Keratinocyte (primary cell): ENCODE measurements around the gene C11orf86. TPM values are rescaled to one million over a fixed set of nuclear protein-coding genes. Genes with fewer than 3 reads are reported as not detected.

ENCODE experiments used
- DNase-seq: peaks from one replicate; pipeline ENCODE4 v3.0.0-alpha.2; 2011; ENCODE audit warnings: low read depth, missing footprints, low spot score
- FAIRE-seq: peaks from 2 replicates; lab custom pipeline; 2011; peaks lifted over from hg19 to GRCh38; lab: Jason Lieb, UNC
- H2AFZ ChIP-seq: 2 replicates; pipeline ENCODE4 v1.6.0; 2012; ENCODE audit warnings: low read length, control low read depth, inconsistent platforms; ENCODE audit not compliant: control insufficient read depth
- H3K27ac ChIP-seq: 2 replicates; pipeline ENCODE4 v1.5.1; 2011; ENCODE audit warnings: low read length; ENCODE audit not compliant: control insufficient read depth, insufficient read depth
- H3K27me3 ChIP-seq: 3 replicates; pipeline ENCODE4 v1.6.0; 2011; ENCODE audit warnings: low read length; ENCODE audit not compliant: control insufficient read depth, insufficient read depth; ENCODE audit errors: extremely low read depth
- H3K36me3 ChIP-seq, 2 experiments: 2 replicates in 1 of 2; 3 replicates in 1 of 2; pipeline ENCODE4 v1.5.1; 2011; ENCODE audit warnings: low read length in 2 of 2, mild to moderate bottlenecking in 1 of 2; ENCODE audit not compliant: control insufficient read depth in 2 of 2, insufficient read depth in 2 of 2; ENCODE audit errors: extremely low read depth in 1 of 2
- H3K4me1 ChIP-seq: 3 replicates; pipeline ENCODE4 v1.5.1; 2011; ENCODE audit warnings: low read length; ENCODE audit not compliant: control insufficient read depth, insufficient read depth; ENCODE audit errors: extremely low read depth
- H3K4me2 ChIP-seq: 3 replicates; pipeline ENCODE4 v1.6.0; 2011; ENCODE audit warnings: low read depth, low read length; ENCODE audit not compliant: control insufficient read depth, insufficient read depth; ENCODE audit errors: extremely low read depth
- H3K4me3 ChIP-seq, 3 experiments: fragments of 200-600 bp in 1 of 3; sonication (generic) in 1 of 3; 2 replicates in 2 of 3; 3 replicates in 1 of 3; pipeline ENCODE4 v1.5.1; 2011 to 2016; ENCODE audit warnings: low read length in 3 of 3, mild to moderate bottlenecking in 3 of 3, control low read depth in 2 of 3, inconsistent platforms in 1 of 3, low read depth in 1 of 3, mixed read lengths in 1 of 3, mixed run types in 1 of 3, moderate library complexity in 1 of 3; ENCODE audit not compliant: control insufficient read depth in 2 of 3, insufficient read depth in 2 of 3; ENCODE audit errors: extremely low read depth in 1 of 3
- H3K79me2 ChIP-seq: 2 replicates; pipeline ENCODE4 v1.6.0; 2012; ENCODE audit warnings: low read length; ENCODE audit not compliant: control insufficient read depth, insufficient read depth
- H3K9ac ChIP-seq: 3 replicates; pipeline ENCODE4 v1.6.0; 2011; ENCODE audit warnings: low read length; ENCODE audit not compliant: control insufficient read depth, insufficient read depth; ENCODE audit errors: extremely low read depth
- H3K9me1 ChIP-seq: 3 replicates; pipeline ENCODE4 v1.6.0; 2011; ENCODE audit warnings: low read length; ENCODE audit not compliant: control insufficient read depth, insufficient read depth; ENCODE audit errors: extremely low read depth
- H3K9me3 ChIP-seq: 2 replicates; pipeline ENCODE4 v1.5.1; 2012; ENCODE audit warnings: low read depth, low read length; ENCODE audit not compliant: control insufficient read depth
- H4K20me1 ChIP-seq: 3 replicates; pipeline ENCODE4 v1.6.0; 2011; ENCODE audit warnings: low read length; ENCODE audit not compliant: control insufficient read depth, insufficient read depth; ENCODE audit errors: extremely low read depth
- EZH2 ChIP-seq: IDR thresholded peaks from one replicate; pipeline ENCODE4 v1.6.1; 2012; ENCODE audit warnings: inconsistent platforms, mild to moderate bottlenecking, low read length, moderate library complexity
- dilution Hi-C: fragments of 300-500 bp; cut with MboI; formaldehyde crosslinking; loops from one replicate; pipeline ENCODE4 v1.7.0; 2020; ENCODE audit warnings: low sequenced_read_pairs; ENCODE audit not compliant: extremely low pct_ligation_motif_present
- polyA plus RNA-seq, 5 experiments: library from polyadenylated mRNA; depleted of rRNA in 3 of 5; stranded (reverse) in 3 of 5; stranded (forward) in 1 of 5; unstranded in 1 of 5; fragments of >200 nt; gene quantifications; 1 replicate in 1 of 5; 2 replicates in 3 of 5; 3 replicates in 1 of 5; pipeline versions ENCODE4 v1.2.1 to v1.2.3, GENCODE V29; 2011 to 2012; ENCODE audit warnings: missing spikeins in 2 of 5, low read depth in 1 of 5, low replicate concordance in 1 of 5
- TF ChIP-seq, protein P1 (sequence below), 3 experiments: IDR thresholded peaks in 1 of 3; conservative IDR thresholded peaks in 1 of 3; optimal IDR thresholded peaks in 1 of 3; 2 replicates in 2 of 3; 3 replicates in 1 of 3; pipeline versions ENCODE3 to v1.5.1; 2011; ENCODE audit warnings: low read length in 3 of 3, mild to moderate bottlenecking in 3 of 3, moderate library complexity in 2 of 3, control low read depth in 1 of 3, inconsistent platforms in 1 of 3; ENCODE audit not compliant: insufficient read depth in 2 of 3; ENCODE audit errors: extremely low read depth in 1 of 3

Gene C11orf86
- polyA plus RNA-seq, 1 donor (not counting 4 experiments of a cell fraction or from before 2014, with no cell fraction given) = not detected

DNA sequence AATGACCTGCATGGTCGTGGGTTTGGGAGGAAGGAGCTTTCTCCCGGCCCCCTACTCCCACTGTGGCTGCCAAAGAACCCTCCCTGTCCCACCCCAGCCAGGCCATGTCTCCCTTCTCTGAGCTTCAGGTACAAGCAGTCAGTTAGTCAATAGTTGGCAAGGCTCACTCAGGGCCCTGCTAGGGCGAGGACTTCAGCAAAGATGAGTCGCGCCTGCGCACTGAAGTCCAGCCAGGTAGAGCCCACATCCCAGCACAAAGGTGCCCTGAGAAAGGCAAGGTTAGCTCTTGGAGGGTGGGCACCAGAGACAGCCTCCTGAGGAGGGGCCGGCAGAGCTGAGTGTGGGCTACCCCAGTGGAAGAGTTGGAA lies 11.1 kb downstream of the C11orf86 start:
- FAIRE-seq = no peak
- Histone ChIP-seq H4K20me1 (no peaks in the 10 kb centered on the region), H2AFZ (no peak overlapping the region), H3K9me3 (no peaks in the 10 kb centered on the region), H3K9me1 (no peaks in the 10 kb centered on the region), H3K36me3 (no peaks in the 10 kb centered on the region), H3K4me1 (peaks cover 16% of the 10 kb centered on the region), H3K4me3 (no peak overlapping the region), H3K4me2 (no peak overlapping the region), H3K27me3 (no peaks in the 10 kb centered on the region), H3K27ac (no peak overlapping the region), H3K79me2 (no peaks in the 10 kb centered on the region), H3K9ac (no peak overlapping the region)
- no peak for DNase-seq
- no peak for TF ChIP-seq EZH2
- TF ChIP-seq, protein P1, sequence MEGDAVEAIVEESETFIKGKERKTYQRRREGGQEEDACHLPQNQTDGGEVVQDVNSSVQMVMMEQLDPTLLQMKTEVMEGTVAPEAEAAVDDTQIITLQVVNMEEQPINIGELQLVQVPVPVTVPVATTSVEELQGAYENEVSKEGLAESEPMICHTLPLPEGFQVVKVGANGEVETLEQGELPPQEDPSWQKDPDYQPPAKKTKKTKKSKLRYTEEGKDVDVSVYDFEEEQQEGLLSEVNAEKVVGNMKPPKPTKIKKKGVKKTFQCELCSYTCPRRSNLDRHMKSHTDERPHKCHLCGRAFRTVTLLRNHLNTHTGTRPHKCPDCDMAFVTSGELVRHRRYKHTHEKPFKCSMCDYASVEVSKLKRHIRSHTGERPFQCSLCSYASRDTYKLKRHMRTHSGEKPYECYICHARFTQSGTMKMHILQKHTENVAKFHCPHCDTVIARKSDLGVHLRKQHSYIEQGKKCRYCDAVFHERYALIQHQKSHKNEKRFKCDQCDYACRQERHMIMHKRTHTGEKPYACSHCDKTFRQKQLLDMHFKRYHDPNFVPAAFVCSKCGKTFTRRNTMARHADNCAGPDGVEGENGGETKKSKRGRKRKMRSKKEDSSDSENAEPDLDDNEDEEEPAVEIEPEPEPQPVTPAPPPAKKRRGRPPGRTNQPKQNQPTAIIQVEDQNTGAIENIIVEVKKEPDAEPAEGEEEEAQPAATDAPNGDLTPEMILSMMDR (optimal IDR thresholded peaks at IDR 0.05 in 1 of 3, IDR thresholded peaks at IDR 0.05 in 1 of 3, conservative IDR thresholded peaks at IDR 0.05 in 1 of 3; ENCODE audit: extremely low read depth in 1 of 3, insufficient read depth in 2 of 3, low read length in 3 of 3) = no peak
- dilution Hi-C loops = no loop called here

- Histone ChIP-seq H3K4me1 (peaks cover 12% of the 10 kb centered on the region), H2AFZ (no peak overlapping the region), H3K9me1 (no peaks in the 10 kb centered on the region), H3K9ac (no peak overlapping the region), H3K4me3 (no peak overlapping the region), H3K9me3 (no peaks in the 10 kb centered on the region), H4K20me1 (no peaks in the 10 kb centered on the region), H3K27me3 (no peaks in the 10 kb centered on the region), H3K27ac (no peak overlapping the region), H3K4me2 (no peak overlapping the region), H3K79me2 (no peaks in the 10 kb centered on the region), H3K36me3 (no peaks in the 10 kb centered on the region)
- TF ChIP-seq, protein P1 (optimal IDR thresholded peaks at IDR 0.05 in 1 of 3, IDR thresholded peaks at IDR 0.05 in 1 of 3, conservative IDR thresholded peaks at IDR 0.05 in 1 of 3; ENCODE audit: extremely low read depth in 1 of 3, insufficient read depth in 2 of 3, low read length in 3 of 3) = no peak
- TF ChIP-seq EZH2 = no peak
- dilution Hi-C loops = no loop called here
- no peak for DNase-seq
- FAIRE-seq = no peak
Observed at GRCh38 chr11:66987158-66987620, 12.1 kb downstream of the C11orf86 start.
